ENCODE measurements around the gene SNORC.

SNORC gene

DNA sequence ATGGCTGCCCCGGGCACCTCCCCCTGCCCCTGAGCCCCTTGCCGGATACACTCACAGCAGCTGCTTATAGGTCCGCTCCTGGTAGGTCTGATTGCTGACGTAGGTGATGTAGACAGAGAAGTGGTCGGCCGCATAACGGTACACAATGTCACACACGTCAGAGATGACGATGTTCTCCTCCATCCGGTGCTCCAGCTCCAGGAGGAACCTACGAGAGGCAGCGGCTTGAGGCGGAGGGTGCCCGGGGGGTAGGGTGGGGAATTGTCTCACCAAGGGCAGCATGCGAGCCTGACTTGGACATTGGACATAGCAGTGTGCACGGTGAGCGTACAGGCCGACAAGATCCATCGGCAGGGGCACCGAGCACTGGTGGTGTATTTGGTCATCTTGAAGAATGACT is 22.8 kb downstream of the SNORC start:
- TF ChIP-seq, protein P1, sequence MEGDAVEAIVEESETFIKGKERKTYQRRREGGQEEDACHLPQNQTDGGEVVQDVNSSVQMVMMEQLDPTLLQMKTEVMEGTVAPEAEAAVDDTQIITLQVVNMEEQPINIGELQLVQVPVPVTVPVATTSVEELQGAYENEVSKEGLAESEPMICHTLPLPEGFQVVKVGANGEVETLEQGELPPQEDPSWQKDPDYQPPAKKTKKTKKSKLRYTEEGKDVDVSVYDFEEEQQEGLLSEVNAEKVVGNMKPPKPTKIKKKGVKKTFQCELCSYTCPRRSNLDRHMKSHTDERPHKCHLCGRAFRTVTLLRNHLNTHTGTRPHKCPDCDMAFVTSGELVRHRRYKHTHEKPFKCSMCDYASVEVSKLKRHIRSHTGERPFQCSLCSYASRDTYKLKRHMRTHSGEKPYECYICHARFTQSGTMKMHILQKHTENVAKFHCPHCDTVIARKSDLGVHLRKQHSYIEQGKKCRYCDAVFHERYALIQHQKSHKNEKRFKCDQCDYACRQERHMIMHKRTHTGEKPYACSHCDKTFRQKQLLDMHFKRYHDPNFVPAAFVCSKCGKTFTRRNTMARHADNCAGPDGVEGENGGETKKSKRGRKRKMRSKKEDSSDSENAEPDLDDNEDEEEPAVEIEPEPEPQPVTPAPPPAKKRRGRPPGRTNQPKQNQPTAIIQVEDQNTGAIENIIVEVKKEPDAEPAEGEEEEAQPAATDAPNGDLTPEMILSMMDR (conservative IDR thresholded peaks at IDR 0.05; ENCODE audit: control insufficient read depth, insufficient read depth, low read depth, low read length) = no peak
- no peak for DNase-seq (ENCODE audit: low read depth)
- H3K4me3 ChIP-seq (ENCODE audit: control insufficient read depth, low read depth, low read length) = no peak overlapping the region

DNA sequence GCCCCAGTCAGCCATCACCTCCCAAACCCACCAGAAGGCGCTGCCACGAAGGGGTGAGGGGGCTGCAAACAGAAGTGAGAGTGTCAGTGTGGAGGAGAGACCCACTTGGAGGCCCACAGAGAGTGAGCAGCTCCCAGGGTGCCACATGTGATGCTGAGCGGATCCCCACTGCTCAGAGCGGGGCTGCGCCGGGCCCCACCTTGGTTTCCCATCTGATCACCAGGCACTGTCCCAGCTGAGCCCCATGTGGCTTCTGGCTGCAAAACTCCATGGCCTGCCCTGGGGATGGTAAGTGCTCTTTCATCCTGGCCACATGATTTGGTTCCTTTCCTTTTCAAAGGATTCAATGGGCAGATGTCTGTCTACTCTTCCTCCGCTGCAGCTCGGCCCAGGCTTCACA is 23.8 kb downstream of the SNORC start:
- TF ChIP-seq, protein P1 (conservative IDR thresholded peaks at IDR 0.05; ENCODE audit: control insufficient read depth, insufficient read depth, low read depth, low read length) = no peak
- DNase-seq (ENCODE audit: low read depth) = no peak
- no peak overlapping the region for H3K4me3 ChIP-seq (ENCODE audit: control insufficient read depth, low read depth, low read length)

DNA sequence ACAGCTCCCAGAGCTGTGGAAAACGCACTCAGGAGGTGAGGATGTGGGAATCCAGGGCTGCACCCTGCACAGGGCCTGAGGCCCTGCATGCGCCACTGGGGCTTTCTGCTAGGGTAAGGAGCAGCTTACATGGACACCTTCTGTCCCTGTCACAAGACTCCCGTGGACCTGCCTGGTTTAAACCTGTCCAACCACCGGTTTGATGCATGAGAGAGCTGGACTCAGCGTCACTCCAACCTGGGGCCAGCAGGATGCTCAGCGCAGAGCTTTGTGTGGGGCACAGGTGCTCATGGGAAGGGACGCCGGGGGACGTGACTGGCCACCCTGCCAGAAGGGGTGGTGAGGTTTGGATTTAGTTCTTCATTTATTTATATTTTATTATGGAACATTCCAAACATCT is 24.2 kb downstream of the SNORC start:
- no peak overlapping the region for H3K4me3 ChIP-seq (ENCODE audit: control insufficient read depth, low read depth, low read length)
- TF ChIP-seq, protein P1 (conservative IDR thresholded peaks at IDR 0.05; ENCODE audit: control insufficient read depth, insufficient read depth, low read depth, low read length) = no peak
- no peak for DNase-seq (ENCODE audit: low read depth)

DNA sequence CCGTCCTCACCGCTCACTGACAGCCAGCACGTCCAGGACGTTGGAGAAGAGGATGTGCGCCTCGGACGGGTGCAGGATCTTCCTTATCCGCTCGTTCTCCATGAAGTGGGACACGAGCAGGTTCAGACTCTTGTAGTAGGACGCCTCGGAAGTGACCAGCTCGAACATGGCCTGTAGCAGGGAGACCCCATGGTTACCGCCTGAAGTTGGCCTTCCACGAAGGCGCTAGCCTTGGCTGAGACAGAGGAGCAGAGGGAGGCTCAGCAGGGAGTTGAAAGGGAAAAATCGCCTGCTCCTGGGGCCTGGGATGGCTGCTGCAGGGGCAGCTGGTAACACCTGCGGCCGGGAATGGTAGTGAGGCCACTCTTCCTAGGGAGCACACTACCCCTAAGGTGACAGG is 24.7 kb downstream of the SNORC start:
- TF ChIP-seq, protein P1 (conservative IDR thresholded peaks at IDR 0.05; ENCODE audit: control insufficient read depth, insufficient read depth, low read depth, low read length) = no peak
- DNase-seq (ENCODE audit: low read depth) = no peak
- H3K4me3 ChIP-seq (ENCODE audit: control insufficient read depth, low read depth, low read length) = no peak overlapping the region

DNA sequence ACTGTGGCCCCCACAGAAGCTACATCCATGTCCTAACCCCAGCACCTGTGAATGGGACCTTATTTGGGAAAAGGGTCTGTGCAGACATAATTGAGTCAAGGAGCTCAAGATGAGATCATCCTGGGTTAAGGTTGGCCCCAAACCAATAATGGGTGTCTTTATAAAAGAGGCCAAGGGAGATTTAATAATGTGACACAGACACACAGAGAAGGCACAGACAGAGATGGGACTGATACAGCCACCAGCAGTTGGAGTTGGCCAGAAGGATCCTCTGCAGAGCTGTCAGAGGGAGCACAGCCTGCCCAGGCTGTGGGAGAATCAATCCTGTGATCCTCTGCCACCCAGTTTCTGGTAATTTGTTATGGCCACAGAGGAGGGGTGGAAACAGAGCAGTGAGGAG is 26.0 kb downstream of the SNORC start:
- H3K4me3 ChIP-seq (ENCODE audit: control insufficient read depth, low read depth, low read length) = no peak overlapping the region
- TF ChIP-seq, protein P1 (conservative IDR thresholded peaks at IDR 0.05; ENCODE audit: control insufficient read depth, insufficient read depth, low read depth, low read length) = no peak
- no peak for DNase-seq (ENCODE audit: low read depth)

DNA sequence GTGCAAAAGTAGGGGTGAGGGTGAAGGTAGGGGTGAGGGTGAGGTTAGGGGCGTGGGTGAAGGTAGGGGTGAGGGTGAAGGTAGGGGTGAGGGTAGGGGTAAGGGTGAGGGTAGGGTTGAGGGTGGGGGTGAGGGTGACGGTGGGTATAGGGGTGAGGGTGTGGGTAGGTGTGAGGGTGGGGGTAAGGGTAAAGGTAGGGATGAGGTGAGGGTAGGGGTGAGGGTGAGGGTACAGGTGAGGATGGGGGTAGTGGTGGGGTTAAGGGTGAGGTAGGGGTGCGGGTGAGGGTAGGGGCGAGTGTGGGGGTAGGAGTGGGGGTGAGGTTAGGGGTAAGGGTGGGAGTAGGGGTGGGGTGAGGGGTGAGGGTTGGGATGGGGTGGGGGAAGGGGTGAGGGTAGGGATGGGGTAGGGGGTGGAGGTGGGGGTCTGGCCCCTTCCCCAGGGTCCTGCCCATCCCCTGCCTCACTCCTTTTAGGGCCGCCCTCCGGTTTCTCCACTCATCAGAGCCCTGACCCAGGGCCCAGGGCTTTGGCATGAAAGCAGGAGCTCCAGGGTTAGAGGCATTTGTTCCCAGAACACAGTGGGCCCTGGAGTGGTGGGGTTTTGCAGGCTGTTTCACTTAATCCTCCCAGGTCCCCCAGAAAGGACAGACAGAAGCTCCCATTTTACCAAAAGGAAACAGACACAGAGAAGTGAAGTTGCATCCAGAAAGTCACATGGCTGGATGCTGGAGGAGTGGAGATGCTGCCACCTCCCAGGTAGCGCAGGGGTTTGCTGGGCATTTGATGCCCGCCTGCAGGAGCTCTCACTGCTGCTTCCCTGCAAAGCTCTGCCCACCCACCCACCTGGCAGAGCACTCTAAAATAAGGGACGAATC is 26.9 kb downstream of the SNORC start:
- no peak overlapping the region for H3K4me3 ChIP-seq (ENCODE audit: control insufficient read depth, low read depth, low read length)
- TF ChIP-seq, protein P1 (conservative IDR thresholded peaks at IDR 0.05; ENCODE audit: control insufficient read depth, insufficient read depth, low read depth, low read length) = no peak
- DNase-seq (ENCODE audit: low read depth) = no peak
